GM18951 (cell line): Measurements from ENCODE around the gene OR2T8.
"Not testable (repeated sequence)": the region's sequence is repeated elsewhere in the genome, so short reads cannot be mapped to it uniquely, and the experiment has no call there.

Experiments used
- POLR2A ChIP-seq: IDR thresholded peaks from 4 replicates; pipeline ENCODE4 v1.6.1; 2011; ENCODE audit warnings: mild to moderate bottlenecking; ENCODE audit not compliant: insufficient read length, insufficient read depth; ENCODE audit errors: extremely low read depth
- in situ Hi-C: fragments of 300-500 bp; cut with MboI; formaldehyde crosslinking; loops from one replicate; pipeline ENCODE4 v1.12.0; 2022; ENCODE audit warnings: low sequenced_read_pairs, mixed read lengths, inconsistent platforms; ENCODE audit not compliant: unreplicated experiment

OR2T8 gene

GRCh38 chr1:247924868-247925267 is 4.8 kb downstream of the OR2T8 start, which contains the start of gene OR2AJ1:
Gene OR2AJ1 (plus strand): TSS chr1:247924889. CDS start chr1:247933769, 8,880 bp downstream.
- in situ Hi-C loops = no loop called here
- TF ChIP-seq POLR2A = no peak

GRCh38 chr1:247933989-247934388 is 13.9 kb downstream of the OR2T8 start:
- no peak for TF ChIP-seq POLR2A
- in situ Hi-C loops = no loop called here

GRCh38 chr1:247935781-247936180 is 15.7 kb downstream of the OR2T8 start:
- TF ChIP-seq POLR2A = no peak
- in situ Hi-C loops = no loop called here

GRCh38 chr1:247936415-247936814 is 16.4 kb downstream of the OR2T8 start:
- in situ Hi-C loops = no loop called here
- no peak for TF ChIP-seq POLR2A

GRCh38 chr1:247936965-247937734 is 17.1 kb downstream of the OR2T8 start:
- in situ Hi-C loops = not testable (repeated sequence)

- TF ChIP-seq POLR2A = no peak
- in situ Hi-C loops = no loop called here
Measured at GRCh38 chr1:247942624-247943023, 22.6 kb downstream of the OR2T8 start.

- in situ Hi-C loops = no loop called here
- no peak for TF ChIP-seq POLR2A
Measured at GRCh38 chr1:247948558-247948957, 28.5 kb downstream of the OR2T8 start, which contains the start of gene OR2L8. Gene OR2L8 (plus strand): TSS chr1:247948858. CDS start chr1:247948858, 0 bp downstream.

- in situ Hi-C loops = no loop called here
- TF ChIP-seq POLR2A = no peak
Measured at GRCh38 chr1:247953408-247953807, 33.4 kb downstream of the OR2T8 start.

GRCh38 chr1:247961791-247962190 is 41.7 kb downstream of the OR2T8 start:
- no peak for TF ChIP-seq POLR2A
- in situ Hi-C loops = no loop called here

GRCh38 chr1:247962911-247963588 is 43.0 kb downstream of the OR2T8 start:
- in situ Hi-C loops = no loop called here
- TF ChIP-seq POLR2A = no peak

- in situ Hi-C loops = no loop called here
Measured at GRCh38 chr1:247964933-247965332, 44.9 kb downstream of the OR2T8 start, which contains the start of gene OR2AK2. Gene OR2AK2 (plus strand): TSS chr1:247965233. CDS start chr1:247965377, 144 bp downstream.

GRCh38 chr1:247966532-247967204 is 46.6 kb downstream of the OR2T8 start:
- no peak for TF ChIP-seq POLR2A
- in situ Hi-C loops = no loop called here

More at GRCh38 chr1:247964933-247965332, 44.9 kb downstream of the OR2T8 start, which contains the start of gene OR2AK2:
- TF ChIP-seq POLR2A = no peak
